ENCODE data around the gene ATP5IF1. TPM values are rescaled to one million over a fixed set of nuclear protein-coding genes. Genes with fewer than 3 reads are reported as not detected.

ATP5IF1 gene
- total and polyA plus RNA-seq, 9 of the 15 experiments (the other 6 are each of a cell fraction or from before 2014, with no cell fraction given), result 292 to 1,422 (median 388) TPM

- TF ChIP-seq CLOCK (CRISPR knock-in tag; IDR thresholded peaks at IDR 0.05; ENCODE audit: borderline replicate concordance) (no peak), TEAD2 (tag; IDR thresholded peaks at IDR 0.05) (no peak), PPARD (CRISPR knock-in tag; IDR thresholded peaks at IDR 0.05) (no peak), CHD1 (IDR thresholded peaks at IDR 0.05; ENCODE audit: low read length) (peak; percentile 88), RAD51 (IDR thresholded peaks at IDR 0.05; ENCODE audit: borderline replicate concordance, low read depth) (peak; percentile 99), HOMEZ (CRISPR knock-in tag; IDR thresholded peaks at IDR 0.05) (no peak), EP400 (IDR thresholded peaks at IDR 0.05) (peak; percentile 88), RCOR1 (IDR thresholded peaks at IDR 0.05; ENCODE audit: borderline replicate concordance in 1 of 2, low read depth in 2 of 2, low read length in 2 of 2) (0 out of 4 replicates have a peak, but pooled peaks of 1 of the 2 experiments have one; percentile 34), NR3C1 (CRISPR knock-in tag; IDR thresholded peaks at IDR 0.05) (no peak), IRF1 (CRISPR knock-in tag; IDR thresholded peaks at IDR 0.05; ENCODE audit: borderline replicate concordance) (no peak), ZNF395 (CRISPR knock-in tag; IDR thresholded peaks at IDR 0.05) (no peak), AFF1 (IDR thresholded peaks at IDR 0.05; ENCODE audit: low read depth in 1 of 2, partially characterized antibody in 2 of 2) (peak in 1 of 2 experiments; percentile 72), MIER1 (IDR thresholded peaks at IDR 0.05; ENCODE audit: low read depth) (no peak)
- TF ChIP-seq, protein P1, sequence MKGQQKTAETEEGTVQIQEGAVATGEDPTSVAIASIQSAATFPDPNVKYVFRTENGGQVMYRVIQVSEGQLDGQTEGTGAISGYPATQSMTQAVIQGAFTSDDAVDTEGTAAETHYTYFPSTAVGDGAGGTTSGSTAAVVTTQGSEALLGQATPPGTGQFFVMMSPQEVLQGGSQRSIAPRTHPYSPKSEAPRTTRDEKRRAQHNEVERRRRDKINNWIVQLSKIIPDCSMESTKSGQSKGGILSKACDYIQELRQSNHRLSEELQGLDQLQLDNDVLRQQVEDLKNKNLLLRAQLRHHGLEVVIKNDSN (CRISPR knock-in tag; IDR thresholded peaks at IDR 0.05), result peak; percentile 99
Observed at GRCh38 chr1:28232558-28233263, 3.2 kb upstream of the ATP5IF1 start, which contains the start of gene DNAJC8 (continued).

Data from K562 (cell line).